HFFc6 (cell line): ENCODE data around the gene TTC7B. TPM values are rescaled to one million over a fixed set of nuclear protein-coding genes. Genes with fewer than 3 reads are reported as not detected.

Experiments
- DNase-seq: peaks from one replicate; pipeline ENCODE4 v3.0.0-alpha.2; 2018
- H3K27ac Mint-ChIP-seq: 2 replicates; pipeline ENCODE4 v1.8.0; 2020; ENCODE audit warnings: mild to moderate bottlenecking, mixed read lengths
- H3K27me3 Mint-ChIP-seq: 2 replicates; pipeline ENCODE4 v1.8.0; 2021; ENCODE audit warnings: mild to moderate bottlenecking, moderate library complexity, mixed read lengths; ENCODE audit not compliant: insufficient read depth
- H3K36me3 Mint-ChIP-seq: 2 replicates; pipeline ENCODE4 v1.8.0; 2021; ENCODE audit warnings: low read depth, mixed read lengths
- H3K4me1 Mint-ChIP-seq: 2 replicates; pipeline ENCODE4 v1.8.0; 2020; ENCODE audit warnings: low read depth, mixed read lengths
- H3K4me3 Mint-ChIP-seq: 2 replicates; pipeline ENCODE4 v1.8.0; 2020; ENCODE audit warnings: mild to moderate bottlenecking, moderate library complexity, mixed read lengths
- H3K9me3 Mint-ChIP-seq: 2 replicates; pipeline ENCODE4 v1.8.0; 2020; ENCODE audit warnings: mild to moderate bottlenecking, mixed read lengths
- total RNA-seq, 6 experiments: library from RNA; stranded (reverse); fragmentation: NEBNext Ultra II Directional; extraction: Animal tissue kit (Norgen Biotek cat#: 25700); gene quantifications; 2 replicates in 1 of 6; 3 replicates in 5 of 6; pipeline ENCODE4 v1.2.3, GENCODE V29; 2021
- TF ChIP-seq, protein P1 (sequence below): fragments of 200-600 bp; sonication (generic); IDR thresholded peaks from 2 replicates; pipeline ENCODE4 v1.5.0; 2021; ENCODE audit warnings: antibody characterized with exemption, mild to moderate bottlenecking

TTC7B gene
- total RNA-seq, 6 experiments from 2014 or later, result 34.6 to 46.9 (median 40.9) TPM

DNA sequence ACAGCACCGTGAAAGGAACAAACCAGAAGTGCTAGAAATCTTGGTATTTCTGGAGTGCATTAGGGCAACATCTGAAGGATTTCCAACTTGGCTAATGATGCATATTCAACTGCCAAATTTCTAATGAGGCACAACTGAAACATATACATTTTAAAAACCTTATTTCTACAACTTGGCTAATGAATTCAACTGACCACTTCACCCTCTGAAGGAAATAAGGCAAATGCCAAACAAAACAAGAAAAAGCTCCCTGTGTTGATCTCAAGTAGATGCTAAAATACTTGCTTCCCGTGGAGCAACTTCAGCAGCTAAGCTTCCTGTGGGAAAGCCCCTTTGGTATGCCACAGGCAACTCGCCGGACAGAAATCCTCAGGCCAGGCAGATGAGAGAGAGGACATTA, 167.1 kb downstream of the TTC7B start:
- TF ChIP-seq, protein P1, sequence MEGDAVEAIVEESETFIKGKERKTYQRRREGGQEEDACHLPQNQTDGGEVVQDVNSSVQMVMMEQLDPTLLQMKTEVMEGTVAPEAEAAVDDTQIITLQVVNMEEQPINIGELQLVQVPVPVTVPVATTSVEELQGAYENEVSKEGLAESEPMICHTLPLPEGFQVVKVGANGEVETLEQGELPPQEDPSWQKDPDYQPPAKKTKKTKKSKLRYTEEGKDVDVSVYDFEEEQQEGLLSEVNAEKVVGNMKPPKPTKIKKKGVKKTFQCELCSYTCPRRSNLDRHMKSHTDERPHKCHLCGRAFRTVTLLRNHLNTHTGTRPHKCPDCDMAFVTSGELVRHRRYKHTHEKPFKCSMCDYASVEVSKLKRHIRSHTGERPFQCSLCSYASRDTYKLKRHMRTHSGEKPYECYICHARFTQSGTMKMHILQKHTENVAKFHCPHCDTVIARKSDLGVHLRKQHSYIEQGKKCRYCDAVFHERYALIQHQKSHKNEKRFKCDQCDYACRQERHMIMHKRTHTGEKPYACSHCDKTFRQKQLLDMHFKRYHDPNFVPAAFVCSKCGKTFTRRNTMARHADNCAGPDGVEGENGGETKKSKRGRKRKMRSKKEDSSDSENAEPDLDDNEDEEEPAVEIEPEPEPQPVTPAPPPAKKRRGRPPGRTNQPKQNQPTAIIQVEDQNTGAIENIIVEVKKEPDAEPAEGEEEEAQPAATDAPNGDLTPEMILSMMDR, result no peak
- Mint-ChIP-seq H3K27ac (no peak overlapping the region), H3K4me1 (peaks cover 14% of the 10 kb centered on the region), H3K9me3 (no peaks in the 10 kb centered on the region), H3K36me3 (peaks cover 8% of the 10 kb centered on the region), H3K4me3 (no peak overlapping the region), H3K27me3 (0 out of 2 replicates have a peak, but pooled peaks cover 3% of the 10 kb centered on the region)
- DNase-seq, result no peak

DNA sequence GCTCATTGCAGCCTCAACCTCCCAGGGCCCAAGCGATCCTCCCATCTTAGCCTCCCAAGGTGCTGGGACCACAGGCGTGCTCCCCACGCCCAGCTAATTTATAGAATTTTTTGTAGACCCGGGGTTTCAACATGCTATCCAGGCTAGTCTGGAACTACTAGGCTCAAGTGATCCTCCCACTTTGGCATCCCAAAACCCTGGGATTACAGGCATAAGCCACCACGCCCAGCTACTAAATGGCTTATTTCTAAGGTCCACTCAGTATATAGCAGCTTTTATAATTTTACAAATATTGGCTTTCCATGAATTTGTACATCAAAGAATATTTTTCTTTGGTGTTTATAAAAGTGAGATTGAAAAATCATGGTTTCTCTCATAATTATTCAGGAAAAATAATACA, 167.8 kb downstream of the TTC7B start:
- Mint-ChIP-seq H3K27me3 (0 out of 2 replicates have a peak, but pooled peaks cover 3% of the 10 kb centered on the region), H3K4me3 (no peak overlapping the region), H3K36me3 (peaks cover 8% of the 10 kb centered on the region), H3K27ac (no peak overlapping the region), H3K4me1 (peaks cover 14% of the 10 kb centered on the region), H3K9me3 (no peaks in the 10 kb centered on the region)
- DNase-seq, result no peak
- TF ChIP-seq, protein P1, result no peak

DNA sequence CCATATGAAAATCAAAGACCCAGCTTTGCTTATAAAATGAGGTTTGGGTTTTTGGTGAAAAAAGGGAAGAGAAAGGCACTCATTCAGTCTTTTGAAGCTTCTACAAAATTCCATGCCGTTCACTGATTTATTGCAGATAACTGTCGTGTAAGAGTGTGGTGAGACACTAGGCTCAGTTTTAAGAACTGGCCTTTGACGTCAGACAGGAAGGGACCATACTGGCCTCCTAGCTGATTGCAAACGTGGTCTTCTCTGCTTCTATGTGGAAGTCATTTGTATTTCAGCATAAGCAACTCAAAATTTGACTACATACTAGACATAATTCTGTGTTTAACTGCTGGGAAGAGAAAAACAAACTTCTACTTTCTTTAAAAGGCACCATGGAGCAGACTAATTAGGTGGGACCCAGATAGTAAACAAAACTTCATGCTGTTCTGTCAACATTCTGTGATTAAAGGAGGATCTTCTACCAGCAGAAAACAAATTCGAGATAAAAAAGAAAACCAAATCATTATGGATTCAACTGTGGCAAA, 168.7 kb downstream of the TTC7B start:
- TF ChIP-seq, protein P1, result no peak
- no peak overlapping the region for H3K4me3 Mint-ChIP-seq
- peaks cover 14% of the 10 kb centered on the region for H3K4me1 Mint-ChIP-seq
- 0 out of 2 replicates have a peak, but pooled peaks cover 3% of the 10 kb centered on the region for H3K27me3 Mint-ChIP-seq
- no peaks in the 10 kb centered on the region for H3K9me3 Mint-ChIP-seq
- H3K27ac Mint-ChIP-seq, result no peak overlapping the region
- DNase-seq, result no peak
- peaks cover 7% of the 10 kb centered on the region for H3K36me3 Mint-ChIP-seq

DNA sequence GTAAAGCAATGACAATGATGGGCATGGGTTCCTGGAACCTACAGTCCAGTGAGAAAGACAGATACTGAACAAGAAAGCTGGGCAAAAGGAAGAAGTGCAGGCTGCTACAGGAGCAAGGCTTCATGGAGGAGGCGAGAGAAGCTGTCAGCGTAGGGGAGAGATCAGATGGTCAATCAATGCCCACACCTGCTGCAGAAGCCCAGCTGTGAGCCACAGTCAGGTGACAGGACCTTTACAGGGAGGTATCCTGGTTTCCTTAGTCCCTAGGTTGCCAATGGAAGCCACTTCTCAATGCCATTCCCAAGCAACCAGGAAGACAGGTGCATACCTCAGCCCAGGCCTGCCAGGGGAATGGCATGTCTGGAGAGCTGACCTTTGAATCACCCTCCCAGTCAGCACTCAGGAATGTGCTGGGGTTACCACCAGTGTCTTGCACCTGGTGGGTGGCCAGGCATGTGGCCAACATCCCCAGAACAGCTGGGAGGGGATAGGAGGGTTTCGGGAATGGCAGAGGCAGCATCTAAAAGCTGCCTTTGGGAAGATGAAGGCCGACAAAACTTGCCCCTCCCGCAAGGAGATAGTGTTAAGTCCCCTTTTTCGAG, 170.3 kb downstream of the TTC7B start:
- no peak for DNase-seq
- H3K9me3 Mint-ChIP-seq, result no peaks in the 10 kb centered on the region
- no peak overlapping the region for H3K27ac Mint-ChIP-seq
- peaks cover 14% of the 10 kb centered on the region for H3K4me1 Mint-ChIP-seq
- H3K4me3 Mint-ChIP-seq, result no peak overlapping the region
- TF ChIP-seq, protein P1, result no peak
- H3K27me3 Mint-ChIP-seq, result 0 out of 2 replicates have a peak, but pooled peaks cover 3% of the 10 kb centered on the region
- peaks cover 9% of the 10 kb centered on the region for H3K36me3 Mint-ChIP-seq

DNA sequence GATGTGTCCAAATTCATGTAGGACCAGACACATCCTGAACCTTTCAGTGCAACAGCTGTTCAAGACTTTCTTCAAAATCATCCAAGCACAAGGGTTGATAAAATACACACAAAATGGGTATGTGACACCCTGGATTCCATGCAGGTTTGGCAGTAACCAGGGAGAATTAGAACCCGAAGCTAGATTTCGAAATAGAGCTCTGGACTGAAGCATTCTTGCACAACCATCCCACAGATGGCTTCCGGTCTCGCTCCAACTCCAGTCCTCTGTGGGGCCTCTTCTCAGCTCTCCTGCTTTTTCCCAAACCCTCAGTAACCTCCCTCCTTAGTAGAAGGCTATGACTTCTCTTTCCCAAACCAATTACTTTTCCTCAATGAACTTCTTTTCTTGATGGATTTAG, 171.3 kb downstream of the TTC7B start:
- TF ChIP-seq, protein P1, result no peak
- Mint-ChIP-seq H3K27ac (no peak overlapping the region), H3K4me1 (peaks cover 14% of the 10 kb centered on the region), H3K36me3 (peaks cover 9% of the 10 kb centered on the region), H3K9me3 (no peaks in the 10 kb centered on the region), H3K4me3 (no peak overlapping the region), H3K27me3 (0 out of 2 replicates have a peak, but pooled peaks cover 3% of the 10 kb centered on the region)
- DNase-seq, result no peak
